GM23338 (cell line): ENCODE measurements around the gene CCDC188. TPM values are rescaled to one million over a fixed set of nuclear protein-coding genes. Genes with fewer than 3 reads are reported as not detected.

Experiments
- ATAC-seq: fragments of 200-7000 bp; cut with Tn5 transposase; 3 replicates; pipeline ENCODE4 v1.9.1; 2020
- DNase-seq: peaks from one replicate; pipeline ENCODE4 v3.0.0-alpha.2; 2015; ENCODE audit warnings: low spot score
- H2AFZ ChIP-seq: fragments of 200-600 bp; sonication (generic); 2 replicates; pipeline ENCODE4 v1.8.0; 2016; ENCODE audit warnings: antibody characterized with exemption, mild to moderate bottlenecking, moderate library complexity
- H3F3A ChIP-seq: fragments of 200-600 bp; sonication (generic); replicated peaks from 2 replicates; pipeline ENCODE4 v1.8.0; 2017; ENCODE audit warnings: antibody characterized with exemption, mixed run types, low read depth
- H3K27ac ChIP-seq: fragments of 200-600 bp; sonication (generic); 2 replicates; pipeline ENCODE4 v1.6.1; 2016; ENCODE audit warnings: low read depth
- H3K27me3 ChIP-seq: fragments of 200-600 bp; sonication (generic); 2 replicates; pipeline ENCODE4 v1.8.0; 2016; ENCODE audit warnings: mild to moderate bottlenecking, mixed run types, moderate library complexity; ENCODE audit not compliant: insufficient read depth
- H3K36me3 ChIP-seq: fragments of 200-600 bp; sonication (generic); 2 replicates; pipeline ENCODE4 v1.8.0; 2016; ENCODE audit warnings: mild to moderate bottlenecking; ENCODE audit not compliant: insufficient read depth
- H3K4me1 ChIP-seq: fragments of 200-600 bp; sonication (generic); 2 replicates; pipeline ENCODE4 v1.8.0; 2016; ENCODE audit warnings: mild to moderate bottlenecking, moderate library complexity; ENCODE audit not compliant: insufficient read depth
- H3K4me2 ChIP-seq: fragments of 200-600 bp; sonication (generic); 2 replicates; pipeline ENCODE4 v1.7.1; 2017; ENCODE audit warnings: mixed run types
- H3K4me3 ChIP-seq: fragments of 200-600 bp; sonication (generic); 2 replicates; pipeline ENCODE4 v1.6.1; 2016; ENCODE audit warnings: mixed run types
- H3K79me2 ChIP-seq: fragments of 200-600 bp; sonication (generic); replicated peaks from 2 replicates; pipeline ENCODE4 v1.8.0; 2017; ENCODE audit warnings: mild to moderate bottlenecking; ENCODE audit not compliant: insufficient read depth
- H3K9me2 ChIP-seq: fragments of 200-600 bp; sonication (generic); 2 replicates; pipeline ENCODE4 v1.8.0; 2017; ENCODE audit not compliant: insufficient read depth
- H4K20me1 ChIP-seq: fragments of 200-600 bp; sonication (generic); replicated peaks from 2 replicates; pipeline ENCODE4 v1.8.0; 2017; ENCODE audit warnings: mild to moderate bottlenecking; ENCODE audit not compliant: insufficient read depth
- H3K27ac Mint-ChIP-seq: 2 replicates; pipeline ENCODE4 v1.8.0; 2020; ENCODE audit warnings: inconsistent platforms, mild to moderate bottlenecking, moderate library complexity, mixed read lengths
- H3K27me3 Mint-ChIP-seq: 3 replicates; pipeline ENCODE4 v1.8.0; 2022; ENCODE audit warnings: low read depth, mild to moderate bottlenecking, moderate library complexity, mixed read lengths, inconsistent platforms; ENCODE audit not compliant: insufficient read depth, poor library complexity
- H3K36me3 Mint-ChIP-seq: 3 replicates; pipeline ENCODE4 v1.8.0; 2021; ENCODE audit warnings: low read depth, mild to moderate bottlenecking, inconsistent platforms, moderate library complexity, mixed read lengths
- H3K4me1 Mint-ChIP-seq: 3 replicates; pipeline ENCODE4 v1.8.0; 2020; ENCODE audit warnings: mild to moderate bottlenecking, inconsistent platforms, mixed read lengths
- H3K4me3 Mint-ChIP-seq: 3 replicates; pipeline ENCODE4 v1.8.0; 2021; ENCODE audit warnings: moderate library complexity, mild to moderate bottlenecking, inconsistent platforms, mixed read lengths
- H3K9me3 Mint-ChIP-seq: 3 replicates; pipeline ENCODE4 v1.8.0; 2020; ENCODE audit warnings: moderate library complexity, mild to moderate bottlenecking, inconsistent platforms, mixed read lengths
- CREB1 ChIP-seq: fragments of 250-450 bp; sonication (Bioruptor Pico); IDR thresholded peaks from 2 replicates; pipeline ENCODE4 v1.5.0; 2020; ENCODE audit warnings: low read depth, mild to moderate bottlenecking, moderate library complexity
- CTCF ChIP-seq, 2 experiments: fragments of 200-600 bp in 1 of 2; sonication (generic) in 1 of 2; conservative IDR thresholded peaks; 2 replicates each; pipeline versions ENCODE4 v1.5.1 to v1.6.1; 2016 to 2017; ENCODE audit warnings: antibody characterized with exemption in 2 of 2, low read depth in 2 of 2, mild to moderate bottlenecking in 2 of 2, moderate library complexity in 1 of 2
- ETS1 ChIP-seq: IDR thresholded peaks from 2 replicates; pipeline ENCODE4 v1.6.1; 2016; ENCODE audit warnings: antibody characterized with exemption
- JUNB ChIP-seq: IDR thresholded peaks from one replicate; pipeline ENCODE4 v1.6.1; 2016; ENCODE audit warnings: antibody characterized with exemption; ENCODE audit not compliant: unreplicated experiment
- POLR2AphosphoS5 ChIP-seq: IDR thresholded peaks from 2 replicates; pipeline ENCODE4 v1.6.1; 2016; ENCODE audit warnings: antibody characterized with exemption, low read depth
- REST ChIP-seq: IDR thresholded peaks from one replicate; pipeline ENCODE4 v1.6.1; 2018; ENCODE audit warnings: antibody characterized with exemption; ENCODE audit not compliant: unreplicated experiment
- ZNF114 ChIP-seq: fragments of 250-450 bp; sonication (Bioruptor Pico); IDR thresholded peaks from 2 replicates; pipeline ENCODE4 v1.5.0; 2020; ENCODE audit warnings: mild to moderate bottlenecking, moderate library complexity
- ZNF331 ChIP-seq: fragments of 250-450 bp; sonication (Bioruptor Pico); IDR thresholded peaks from 2 replicates; pipeline ENCODE4 v1.5.0; 2020; ENCODE audit warnings: low read depth, mild to moderate bottlenecking, moderate library complexity
- ZNF462 ChIP-seq: fragments of 250-450 bp; sonication (Bioruptor Pico); IDR thresholded peaks from 2 replicates; pipeline ENCODE4 v1.5.0; 2020; ENCODE audit warnings: mild to moderate bottlenecking, moderate library complexity
- polyA plus RNA-seq: library from polyadenylated mRNA; unstranded; fragments of >200 nt; fragmentation: Nextera tagmentation; extraction: Ambion mirVana; gene quantifications from 2 replicates; pipeline ENCODE4 v1.2.1, GENCODE V29; 2016
- total RNA-seq: library from RNA; depleted of rRNA; stranded (reverse); fragments of >200 nt; shearing (Covaris generic); gene quantifications from 2 replicates; pipeline ENCODE4 v1.2.3, GENCODE V29; 2014

Gene CCDC188
- total and polyA plus RNA-seq, 2 experiments from 2014 or later: not detected

- H3K36me3 Mint-ChIP-seq: peaks cover 93% of the 10 kb centered on the region
- H3K36me3 ChIP-seq: peaks cover 26% of the 10 kb centered on the region
These were observed 48.6 kb downstream of the CCDC188 start for GRCh38 chr22:20102203-20102780.

More at GRCh38 chr22:20102203-20102780, 48.6 kb downstream of the CCDC188 start:
- Mint-ChIP-seq H3K4me1 (peaks cover 20% of the 10 kb centered on the region), H3K27me3 (peaks cover 12% of the 10 kb centered on the region), H3K4me3 (no peak overlapping the region), H3K9me3 (no peaks in the 10 kb centered on the region), H3K27ac (no peak overlapping the region; the same call in 1 of the 2 replicates)
- Histone ChIP-seq H3K4me1 (no peaks in the 10 kb centered on the region; the same call in 1 of the 2 replicates), H3K4me2 (no peak overlapping the region), H4K20me1 (peaks cover 56% of the 10 kb centered on the region), H3K4me3 (no peak overlapping the region), H2AFZ (no peak overlapping the region), H3F3A (peaks cover 13% of the 10 kb centered on the region; the same call in 1 of the 2 replicates), H3K79me2 (peaks cover 58% of the 10 kb centered on the region), H3K27ac (no peak overlapping the region), H3K9me2 (no peaks in the 10 kb centered on the region), H3K27me3 (no peaks in the 10 kb centered on the region)
- peak; percentile 63 for ATAC-seq
- TF ChIP-seq CTCF (conservative IDR thresholded peaks at IDR 0.05; ENCODE audit: low read depth in 2 of 2) (peak in 1 of 2 experiments; percentile 19; a peak in 1 of 4 replicates), ZNF462 (CRISPR knock-in tag) (no peak), CREB1 (CRISPR knock-in tag) (no peak), JUNB (no peak), ZNF331 (no peak), REST (no peak), POLR2AphosphoS5 (no peak), ZNF114 (no peak), ETS1 (no peak)
- peak; percentile 43 for DNase-seq
